K562 (cell line): ENCODE results near the gene SLC16A4. TPM values are rescaled to one million over a fixed set of nuclear protein-coding genes. Genes with fewer than 3 reads are reported as not detected.

Experiments used
- ARID2 ChIP-seq: fragments of 450-650 bp; IDR thresholded peaks from 2 replicates; pipeline ENCODE4 v1.6.1; 2017; ENCODE audit warnings: antibody characterized with exemption, mild to moderate bottlenecking
- ASH1L ChIP-seq: fragments of 450-650 bp; IDR thresholded peaks from 2 replicates; pipeline ENCODE4 v1.6.1; 2018; ENCODE audit warnings: borderline replicate concordance, mild to moderate bottlenecking, low read depth; ENCODE audit not compliant: partially characterized antibody
- BRD9 ChIP-seq: fragments of 450-650 bp; IDR thresholded peaks from 2 replicates; pipeline ENCODE4 v1.6.1; 2018; ENCODE audit warnings: low read depth; ENCODE audit not compliant: partially characterized antibody
- ELF4 ChIP-seq: fragments of 450-650 bp; formaldehyde crosslinking; IDR thresholded peaks from 2 replicates; pipeline ENCODE4 v1.4.0; 2022; ENCODE audit warnings: missing genetic modification characterization
- FOXK2 ChIP-seq, 2 experiments: fragments of 450-650 bp; IDR thresholded peaks in 1 of 2; conservative IDR thresholded peaks in 1 of 2; 2 replicates each; pipeline ENCODE4 v1.6.1; 2016; ENCODE audit warnings: low read depth in 2 of 2, mild to moderate bottlenecking in 1 of 2
- FOXP1 ChIP-seq: sonication (generic); formaldehyde crosslinking; IDR thresholded peaks from 2 replicates; pipeline ENCODE4 v1.8.0; 2022; ENCODE audit warnings: mild to moderate bottlenecking, missing genetic modification reagents
- HLTF ChIP-seq: fragments of 450-650 bp; IDR thresholded peaks from 2 replicates; pipeline ENCODE4 v1.6.1; 2016
- MYNN ChIP-seq, 2 experiments: sonication (generic); formaldehyde crosslinking in 1 of 2; IDR thresholded peaks; 2 replicates each; pipeline versions ENCODE4 v1.5.0 to v1.6.1; 2016 to 2020; ENCODE audit warnings: antibody characterized with exemption in 1 of 2, missing genetic modification reagents in 1 of 2
- NELFE ChIP-seq: IDR thresholded peaks from 2 replicates; pipeline ENCODE4 v1.6.1; 2011; ENCODE audit warnings: mild to moderate bottlenecking; ENCODE audit not compliant: insufficient read depth, insufficient read length
- RFX1 ChIP-seq: fragments of 450-650 bp; IDR thresholded peaks from 2 replicates; pipeline ENCODE4 v1.6.1; 2016; ENCODE audit warnings: mild to moderate bottlenecking, moderate library complexity
- SMARCA4 ChIP-seq: fragments of 450-650 bp; IDR thresholded peaks from 2 replicates; pipeline ENCODE4 v1.6.1; 2016
- SOX6 ChIP-seq: fragments of 450-650 bp; IDR thresholded peaks from 2 replicates; pipeline ENCODE4 v1.6.1; 2014; ENCODE audit warnings: mild to moderate bottlenecking
- ZNF212 ChIP-seq: fragments of 450-650 bp; formaldehyde crosslinking; IDR thresholded peaks from 2 replicates; pipeline ENCODE4 v1.4.0; 2020; ENCODE audit warnings: mild to moderate bottlenecking
- ZSCAN32 ChIP-seq: fragments of 450-650 bp; formaldehyde crosslinking; IDR thresholded peaks from 2 replicates; pipeline ENCODE4 v1.4.0; 2020; ENCODE audit warnings: mild to moderate bottlenecking, moderate library complexity
- polyA plus RNA-seq, 8 experiments: library from polyadenylated mRNA; depleted of rRNA in 4 of 8; stranded (reverse) in 5 of 8; unstranded in 3 of 8; fragments of >200 nt; fragmentation: Nextera tagmentation in 2 of 8; fragmentation: Illumina TruSeq in 1 of 8; extraction: Ambion mirVana in 2 of 8; extraction: Trizol in 1 of 8; gene quantifications; 2 replicates each; pipeline versions ENCODE4 v1.2.1 to v1.2.3, GENCODE V29; 2011 to 2014; ENCODE audit warnings: inconsistent platforms in 1 of 8, missing spikeins in 1 of 8
- total RNA-seq, 7 experiments: library from RNA; depleted of rRNA in 6 of 7; stranded (reverse); fragments of >200 nt in 6 of 7; fragmentation: Illumina TruSeq in 2 of 7; extraction: Trizol in 2 of 7; gene quantifications; 2 replicates each; pipeline versions ENCODE4 v1.2.1 to v1.2.3, GENCODE V29; 2011 to 2021; ENCODE audit warnings: low replicate concordance in 1 of 7
- TF ChIP-seq, protein P1 (sequence below): fragments of 250-450 bp; sonication (Bioruptor Pico); IDR thresholded peaks from 2 replicates; pipeline ENCODE4 v1.4.0; 2020; ENCODE audit warnings: mild to moderate bottlenecking, moderate library complexity
- TF ChIP-seq, protein P2 (sequence below): fragments of 250-450 bp; sonication (Bioruptor Pico); IDR thresholded peaks from 2 replicates; pipeline ENCODE4 v1.8.0; 2022; ENCODE audit warnings: moderate library complexity, mild to moderate bottlenecking, inconsistent platforms
- TF ChIP-seq, protein P3 (sequence below): fragments of 250-450 bp; sonication (Bioruptor Pico); IDR thresholded peaks from 2 replicates; pipeline ENCODE4 v1.8.0; 2021; ENCODE audit warnings: borderline replicate concordance, mild to moderate bottlenecking, moderate library complexity; ENCODE audit not compliant: poor library complexity, severe bottlenecking
- TF ChIP-seq, protein P4 (sequence below), 2 experiments: IDR thresholded peaks in 1 of 2; conservative IDR thresholded peaks in 1 of 2; 2 replicates each; pipeline ENCODE4 v1.6.1; 2016; ENCODE audit warnings: low read depth in 2 of 2, mild to moderate bottlenecking in 1 of 2, missing compliant biosample characterization in 1 of 2, missing genetic modification characterization in 1 of 2, moderate library complexity in 1 of 2

Gene SLC16A4
- total and polyA plus RNA-seq, 9 of the 15 experiments (the other 6 are each of a cell fraction or from before 2014, with no cell fraction given) = 0.04 to 0.31 (median 0.18) TPM; not detected in 1

DNA sequence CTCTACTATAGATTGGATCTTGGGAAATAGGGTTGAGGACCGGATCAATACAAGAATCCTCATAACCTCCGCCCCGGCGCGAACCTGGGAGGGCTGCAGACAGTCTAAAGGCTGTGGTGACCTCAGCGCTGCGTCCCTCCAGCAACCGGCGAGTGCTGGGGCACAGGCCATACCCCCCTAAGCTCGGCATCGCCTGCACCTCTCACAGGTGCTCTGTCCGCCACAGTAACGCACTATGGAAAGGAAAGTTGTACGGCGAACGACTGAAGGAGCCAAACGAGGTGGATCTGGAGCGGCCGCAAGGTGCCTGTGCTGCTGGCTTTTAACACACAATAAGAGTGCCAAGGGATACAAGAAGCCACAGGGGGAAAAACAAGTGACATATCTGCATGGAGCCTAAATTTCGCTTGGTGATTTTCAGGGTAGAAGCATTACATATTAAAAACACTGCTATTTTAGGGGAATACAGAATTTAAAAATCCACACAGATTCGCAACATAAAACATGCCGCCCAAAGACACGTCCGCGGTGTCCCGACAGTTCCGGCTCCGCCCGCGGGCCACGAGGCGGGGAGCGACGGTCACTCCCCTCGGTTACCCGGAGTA is 53.0 kb downstream of the SLC16A4 start (continued):
- TF ChIP-seq, protein P1, sequence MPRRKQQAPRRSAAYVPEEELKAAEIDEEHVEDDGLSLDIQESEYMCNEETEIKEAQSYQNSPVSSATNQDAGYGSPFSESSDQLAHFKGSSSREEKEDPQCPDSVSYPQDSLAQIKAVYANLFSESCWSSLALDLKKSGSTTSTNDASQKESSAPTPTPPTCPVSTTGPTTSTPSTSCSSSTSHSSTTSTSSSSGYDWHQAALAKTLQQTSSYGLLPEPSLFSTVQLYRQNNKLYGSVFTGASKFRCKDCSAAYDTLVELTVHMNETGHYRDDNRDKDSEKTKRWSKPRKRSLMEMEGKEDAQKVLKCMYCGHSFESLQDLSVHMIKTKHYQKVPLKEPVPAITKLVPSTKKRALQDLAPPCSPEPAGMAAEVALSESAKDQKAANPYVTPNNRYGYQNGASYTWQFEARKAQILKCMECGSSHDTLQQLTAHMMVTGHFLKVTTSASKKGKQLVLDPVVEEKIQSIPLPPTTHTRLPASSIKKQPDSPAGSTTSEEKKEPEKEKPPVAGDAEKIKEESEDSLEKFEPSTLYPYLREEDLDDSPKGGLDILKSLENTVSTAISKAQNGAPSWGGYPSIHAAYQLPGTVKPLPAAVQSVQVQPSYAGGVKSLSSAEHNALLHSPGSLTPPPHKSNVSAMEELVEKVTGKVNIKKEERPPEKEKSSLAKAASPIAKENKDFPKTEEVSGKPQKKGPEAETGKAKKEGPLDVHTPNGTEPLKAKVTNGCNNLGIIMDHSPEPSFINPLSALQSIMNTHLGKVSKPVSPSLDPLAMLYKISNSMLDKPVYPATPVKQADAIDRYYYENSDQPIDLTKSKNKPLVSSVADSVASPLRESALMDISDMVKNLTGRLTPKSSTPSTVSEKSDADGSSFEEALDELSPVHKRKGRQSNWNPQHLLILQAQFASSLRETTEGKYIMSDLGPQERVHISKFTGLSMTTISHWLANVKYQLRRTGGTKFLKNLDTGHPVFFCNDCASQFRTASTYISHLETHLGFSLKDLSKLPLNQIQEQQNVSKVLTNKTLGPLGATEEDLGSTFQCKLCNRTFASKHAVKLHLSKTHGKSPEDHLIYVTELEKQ = no peak
- TF ChIP-seq ARID2 (peak; percentile 71; the same call in 1 of the 2 replicates), NELFE (no peak), MYNN (IDR thresholded peaks at IDR 0.05) (no peak), MYNN (CRISPR knock-in tag; IDR thresholded peaks at IDR 0.05) (no peak), SMARCA4 (0 out of 2 replicates have a peak, but pooled peaks have one; percentile 52), HLTF (no peak; the same call in 1 of the 2 replicates), FOXK2 (conservative IDR thresholded peaks at IDR 0.05 in 1 of 2, IDR thresholded peaks at IDR 0.05 in 1 of 2; ENCODE audit: low read depth in 2 of 2) (peak in 1 of 2 experiments; percentile 73; a peak in 1 of 4 replicates), ASH1L (peak; percentile 62), FOXP1 (CRISPR knock-in tag) (peak; percentile 78; the same call in 1 of the 2 replicates), RFX1 (peak; percentile 20; the same call in 1 of the 2 replicates), ZNF212 (no peak), SOX6 (no peak), BRD9 (peak; percentile 66), ELF4 (CRISPR knock-in tag) (no peak), ZSCAN32 (CRISPR knock-in tag) (peak; percentile 34; the same call in 1 of the 2 replicates)
- TF ChIP-seq, protein P2, sequence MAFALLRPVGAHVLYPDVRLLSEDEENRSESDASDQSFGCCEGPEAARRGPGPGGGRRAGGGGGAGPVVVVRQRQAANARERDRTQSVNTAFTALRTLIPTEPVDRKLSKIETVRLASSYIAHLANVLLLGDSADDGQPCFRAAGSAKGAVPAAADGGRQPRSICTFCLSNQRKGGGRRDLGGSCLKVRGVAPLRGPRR = peak; percentile 12; the same call in 1 of the 2 replicates
- TF ChIP-seq, protein P3, sequence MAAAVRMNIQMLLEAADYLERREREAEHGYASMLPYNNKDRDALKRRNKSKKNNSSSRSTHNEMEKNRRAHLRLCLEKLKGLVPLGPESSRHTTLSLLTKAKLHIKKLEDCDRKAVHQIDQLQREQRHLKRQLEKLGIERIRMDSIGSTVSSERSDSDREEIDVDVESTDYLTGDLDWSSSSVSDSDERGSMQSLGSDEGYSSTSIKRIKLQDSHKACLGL = peak; percentile 67
- TF ChIP-seq, protein P4, sequence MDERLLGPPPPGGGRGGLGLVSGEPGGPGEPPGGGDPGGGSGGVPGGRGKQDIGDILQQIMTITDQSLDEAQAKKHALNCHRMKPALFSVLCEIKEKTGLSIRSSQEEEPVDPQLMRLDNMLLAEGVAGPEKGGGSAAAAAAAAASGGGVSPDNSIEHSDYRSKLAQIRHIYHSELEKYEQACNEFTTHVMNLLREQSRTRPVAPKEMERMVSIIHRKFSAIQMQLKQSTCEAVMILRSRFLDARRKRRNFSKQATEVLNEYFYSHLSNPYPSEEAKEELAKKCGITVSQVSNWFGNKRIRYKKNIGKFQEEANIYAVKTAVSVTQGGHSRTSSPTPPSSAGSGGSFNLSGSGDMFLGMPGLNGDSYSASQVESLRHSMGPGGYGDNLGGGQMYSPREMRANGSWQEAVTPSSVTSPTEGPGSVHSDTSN (CRISPR knock-in tag; IDR thresholded peaks at IDR 0.05; ENCODE audit: low read depth) = no peak
- TF ChIP-seq, protein P4 (tag; conservative IDR thresholded peaks at IDR 0.05; ENCODE audit: low read depth) = no peak
